ENCODE data around the gene ZNF185.

ZNF185 gene

DNA sequence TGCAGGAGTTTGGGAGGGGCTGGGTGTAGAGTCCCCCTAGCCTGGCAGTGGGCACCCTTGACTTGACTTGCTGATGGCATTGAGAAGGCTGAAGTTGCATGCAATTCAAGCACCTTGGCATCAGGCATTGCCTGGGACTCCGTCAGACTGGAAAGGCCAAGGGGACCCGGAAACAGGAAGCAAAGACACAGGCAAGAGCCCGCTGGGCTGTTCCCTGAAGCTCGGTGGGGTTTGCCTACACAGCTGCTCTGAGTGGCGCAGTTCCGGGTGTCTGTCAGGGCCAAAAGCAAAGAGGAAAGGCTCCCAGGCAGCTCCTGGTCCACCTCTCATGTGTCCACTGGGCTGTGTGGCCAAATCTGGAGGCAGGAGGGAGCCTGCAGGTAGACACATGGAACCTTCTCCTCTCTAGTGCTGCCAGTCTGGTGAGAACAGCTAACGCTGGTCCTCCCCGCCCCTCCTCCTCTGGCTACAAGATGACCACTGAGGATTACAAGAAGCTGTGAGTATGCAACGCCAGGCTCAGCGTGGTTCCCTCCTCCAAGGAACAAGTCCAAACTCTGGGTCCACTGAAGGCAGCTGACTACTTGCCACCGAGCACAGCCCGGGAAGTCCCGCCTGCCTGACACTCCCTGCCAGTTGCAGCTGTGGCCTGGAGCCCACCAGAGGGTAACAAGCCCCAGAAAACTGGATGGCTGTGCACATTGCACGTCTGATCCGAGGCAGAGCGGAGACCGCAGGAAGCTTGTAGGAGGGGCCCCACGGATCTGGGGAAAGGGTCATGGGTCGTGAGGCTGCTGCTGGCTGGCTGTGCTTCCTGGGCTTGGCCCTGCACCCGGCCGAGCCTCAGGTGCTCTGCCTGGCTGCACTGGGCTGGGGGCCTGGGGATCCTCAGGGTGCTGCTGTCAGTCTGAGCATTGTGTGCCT, 20.1 kb downstream of the ZNF185 start:
- Histone ChIP-seq H3K4me3 (ENCODE audit: low read depth in 1 of 2, low read length in 2 of 2) (no peak overlapping the region), H3K9ac (ENCODE audit: low read depth, low read length) (no peak overlapping the region), H3K4me2 (ENCODE audit: insufficient read depth, low read length) (no peak overlapping the region), H3K79me2 (ENCODE audit: insufficient read depth, low read length) (no peaks in the 10 kb centered on the region), H2AFZ (ENCODE audit: low read depth, low read length) (no peak overlapping the region), H4K20me1 (ENCODE audit: insufficient read depth, low read length) (no peaks in the 10 kb centered on the region), H3K36me3 (ENCODE audit: insufficient read depth, low read length) (no peaks in the 10 kb centered on the region), H3K9me3 (ENCODE audit: insufficient read depth, low read length, severe bottlenecking) (no peaks in the 10 kb centered on the region), H3K27me3 (ENCODE audit: insufficient read depth, low read length, poor library complexity) (no peaks in the 10 kb centered on the region), H3K27ac (ENCODE audit: low read length) (no peak overlapping the region), H3K4me1 (ENCODE audit: insufficient read depth, low read length) (peaks cover 9% of the 10 kb centered on the region)
- TF ChIP-seq EZH2 (IDR thresholded peaks at IDR 0.05; ENCODE audit: borderline replicate concordance, low read depth, low read length, severe bottlenecking), result no peak
- TF ChIP-seq, protein P1, sequence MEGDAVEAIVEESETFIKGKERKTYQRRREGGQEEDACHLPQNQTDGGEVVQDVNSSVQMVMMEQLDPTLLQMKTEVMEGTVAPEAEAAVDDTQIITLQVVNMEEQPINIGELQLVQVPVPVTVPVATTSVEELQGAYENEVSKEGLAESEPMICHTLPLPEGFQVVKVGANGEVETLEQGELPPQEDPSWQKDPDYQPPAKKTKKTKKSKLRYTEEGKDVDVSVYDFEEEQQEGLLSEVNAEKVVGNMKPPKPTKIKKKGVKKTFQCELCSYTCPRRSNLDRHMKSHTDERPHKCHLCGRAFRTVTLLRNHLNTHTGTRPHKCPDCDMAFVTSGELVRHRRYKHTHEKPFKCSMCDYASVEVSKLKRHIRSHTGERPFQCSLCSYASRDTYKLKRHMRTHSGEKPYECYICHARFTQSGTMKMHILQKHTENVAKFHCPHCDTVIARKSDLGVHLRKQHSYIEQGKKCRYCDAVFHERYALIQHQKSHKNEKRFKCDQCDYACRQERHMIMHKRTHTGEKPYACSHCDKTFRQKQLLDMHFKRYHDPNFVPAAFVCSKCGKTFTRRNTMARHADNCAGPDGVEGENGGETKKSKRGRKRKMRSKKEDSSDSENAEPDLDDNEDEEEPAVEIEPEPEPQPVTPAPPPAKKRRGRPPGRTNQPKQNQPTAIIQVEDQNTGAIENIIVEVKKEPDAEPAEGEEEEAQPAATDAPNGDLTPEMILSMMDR (IDR thresholded peaks at IDR 0.05; ENCODE audit: borderline replicate concordance, extremely low read depth, low read length, poor library complexity, severe bottlenecking), result no peak
- no peak for ATAC-seq (ENCODE audit: insufficient read depth, low read depth)
- no peak for DNase-seq

DNA sequence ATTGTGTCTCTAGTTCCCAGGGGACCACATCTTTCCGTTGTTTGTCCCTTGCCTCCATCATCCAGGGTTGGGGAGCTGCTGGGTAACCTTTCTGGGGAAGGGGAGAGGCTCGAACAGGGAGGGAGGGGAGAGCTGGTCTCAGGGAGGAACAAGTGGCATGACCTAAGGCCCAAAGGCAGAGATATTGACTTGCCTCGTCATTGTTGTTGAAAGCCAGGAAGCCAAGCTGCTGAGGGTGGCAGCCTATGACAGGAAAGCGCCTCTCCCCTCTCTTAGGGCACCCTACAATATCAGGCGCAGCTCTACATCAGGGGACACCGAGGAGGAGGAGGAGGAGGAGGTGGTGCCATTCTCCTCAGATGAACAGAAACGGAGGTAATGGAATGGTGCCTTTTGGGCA, 20.8 kb downstream of the ZNF185 start:
- Histone ChIP-seq H3K27ac (ENCODE audit: low read length) (no peak overlapping the region), H3K4me1 (ENCODE audit: insufficient read depth, low read length) (peaks cover 9% of the 10 kb centered on the region), H3K36me3 (ENCODE audit: insufficient read depth, low read length) (no peaks in the 10 kb centered on the region), H3K4me2 (ENCODE audit: insufficient read depth, low read length) (no peak overlapping the region), H4K20me1 (ENCODE audit: insufficient read depth, low read length) (no peaks in the 10 kb centered on the region), H3K27me3 (ENCODE audit: insufficient read depth, low read length, poor library complexity) (no peaks in the 10 kb centered on the region), H2AFZ (ENCODE audit: low read depth, low read length) (no peak overlapping the region), H3K9ac (ENCODE audit: low read depth, low read length) (no peak overlapping the region), H3K9me3 (ENCODE audit: insufficient read depth, low read length, severe bottlenecking) (no peaks in the 10 kb centered on the region), H3K4me3 (ENCODE audit: low read depth in 1 of 2, low read length in 2 of 2) (no peak overlapping the region), H3K79me2 (ENCODE audit: insufficient read depth, low read length) (no peaks in the 10 kb centered on the region)
- DNase-seq (no peak), ATAC-seq (ENCODE audit: insufficient read depth, low read depth) (no peak)
- TF ChIP-seq, protein P1 (IDR thresholded peaks at IDR 0.05; ENCODE audit: borderline replicate concordance, extremely low read depth, low read length, poor library complexity, severe bottlenecking), result no peak
- no peak for TF ChIP-seq EZH2 (IDR thresholded peaks at IDR 0.05; ENCODE audit: borderline replicate concordance, low read depth, low read length, severe bottlenecking)

DNA sequence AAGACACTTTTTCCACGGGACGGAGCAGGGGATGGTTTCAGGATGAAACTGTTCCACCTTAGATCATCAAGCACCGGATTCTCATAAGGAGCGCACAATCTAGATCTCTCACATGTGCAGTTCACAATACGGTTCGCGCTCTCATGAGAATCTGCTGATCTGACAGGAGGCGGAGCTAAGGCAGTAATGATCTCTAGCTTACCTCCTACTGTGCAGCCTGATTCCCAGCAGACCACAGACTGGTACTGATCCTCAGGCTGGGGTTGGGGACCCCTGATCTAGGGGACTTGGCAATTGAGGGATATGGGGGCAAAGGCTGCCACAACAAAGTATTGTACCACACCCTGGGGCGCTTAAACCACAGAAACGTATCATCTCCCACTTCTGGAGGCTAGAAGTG, 25.7 kb downstream of the ZNF185 start:
- Histone ChIP-seq H2AFZ (ENCODE audit: low read depth, low read length) (no peak overlapping the region), H4K20me1 (ENCODE audit: insufficient read depth, low read length) (no peaks in the 10 kb centered on the region)
- peak; percentile 11 for DNase-seq

More for the DNA sequence above, 25.7 kb downstream of the ZNF185 start:
- Histone ChIP-seq H3K4me1 (ENCODE audit: insufficient read depth, low read length) (peaks cover 16% of the 10 kb centered on the region), H3K27ac (ENCODE audit: low read length) (no peak overlapping the region), H3K36me3 (ENCODE audit: insufficient read depth, low read length) (no peaks in the 10 kb centered on the region), H3K4me3 (ENCODE audit: low read depth in 1 of 2, low read length in 2 of 2) (no peak overlapping the region), H3K9me3 (ENCODE audit: insufficient read depth, low read length, severe bottlenecking) (no peaks in the 10 kb centered on the region), H3K27me3 (ENCODE audit: insufficient read depth, low read length, poor library complexity) (no peaks in the 10 kb centered on the region), H3K9ac (ENCODE audit: low read depth, low read length) (no peak overlapping the region), H3K4me2 (ENCODE audit: insufficient read depth, low read length) (no peak overlapping the region), H3K79me2 (ENCODE audit: insufficient read depth, low read length) (no peaks in the 10 kb centered on the region)
- no peak for ATAC-seq (ENCODE audit: insufficient read depth, low read depth)
- TF ChIP-seq, protein P1 (IDR thresholded peaks at IDR 0.05; ENCODE audit: borderline replicate concordance, extremely low read depth, low read length, poor library complexity, severe bottlenecking), result no peak
- no peak for TF ChIP-seq EZH2 (IDR thresholded peaks at IDR 0.05; ENCODE audit: borderline replicate concordance, low read depth, low read length, severe bottlenecking)
